Muscle of leg (tissue), 16 donors: Measurements from ENCODE around the gene PRRT1. TPM values are rescaled to one million over a fixed set of nuclear protein-coding genes. Genes with fewer than 3 reads are reported as not detected.
A peak's percentile ranks its signal among the peaks of the same experiment; 100 is the strongest.

Source experiments
- DNase-seq: peaks from one replicate; pipeline ENCODE4 v3.0.0; 2013
- H3K27ac ChIP-seq: one replicate; pipeline ENCODE4 v1.5.1; 2013; ENCODE audit warnings: mild to moderate bottlenecking, low read length, control low read depth
- H3K27me3 ChIP-seq: one replicate; pipeline ENCODE4 v1.6.1; 2013; ENCODE audit warnings: low read length; ENCODE audit not compliant: control insufficient read depth, insufficient read depth
- H3K36me3 ChIP-seq: one replicate; pipeline ENCODE4 v1.6.1; 2013; ENCODE audit warnings: low read length; ENCODE audit not compliant: control insufficient read depth, insufficient read depth
- H3K4me1 ChIP-seq: one replicate; pipeline ENCODE4 v1.6.1; 2013; ENCODE audit warnings: low read length; ENCODE audit not compliant: control insufficient read depth, insufficient read depth
- H3K4me3 ChIP-seq: one replicate; pipeline ENCODE4 v1.5.1; 2013; ENCODE audit warnings: low read length, control low read depth
- H3K9me3 ChIP-seq: replicated peaks from 2 replicates; pipeline ENCODE4 v1.6.1; 2013; ENCODE audit warnings: low read depth, low read length; ENCODE audit not compliant: control insufficient read depth
- WGBS: methylation state at CpG from one replicate; pipeline ENCODE4 v1.1.5; 2013; ENCODE audit warnings: missing lambda C conversion rate; ENCODE audit not compliant: insufficient coverage; 5-methylcytosine and 5-hydroxymethylcytosine counted together
- long read RNA-seq, 11 donors: transcript quantifications; one replicate each; lab custom pipeline, GENCODE V29; 2026
- polyA plus RNA-seq, 8 donors: library from polyadenylated mRNA; unstranded; fragments of 120-200 nt; gene quantifications; one replicate each; pipeline versions ENCODE4 v1.2.1 to v1.2.3, GENCODE V29; 2013; ENCODE audit warnings: inconsistent platforms in 1 of 8, low replicate concordance in 1 of 8; ENCODE audit not compliant: insufficient read length in 8 of 8, insufficient read depth in 1 of 8
- total RNA-seq: library from RNA; stranded (reverse); fragments of 120-200 nt; gene quantifications from one replicate; pipeline ENCODE4 v1.2.4, GENCODE V29; 2013

The PRRT1 gene
- total RNA-seq (0.18 TPM), polyA plus RNA-seq (1 to 10 TPM in 7 of 8 donors, under 1 TPM in 1; 0.71 to 2.3 (median 1.2) TPM)
- long read RNA-seq, donor 1, partial matches to known transcripts = 10 of 10 reads
- long read RNA-seq, donor 1, other reads (novel, unspliced or antisense) = 0 of 10 reads
- long read RNA-seq, donor 2 = 0 reads
- long read RNA-seq, donor 3 = 0 reads
- long read RNA-seq, donor 4 = 0 reads
- long read RNA-seq, donor 5, partial matches to known transcripts = 0 of 14 reads
- long read RNA-seq, donor 5, other reads (novel, unspliced or antisense) = 14 of 14 reads
- long read RNA-seq, donor 6 = 0 reads
- long read RNA-seq, donor 7 = 0 reads
- long read RNA-seq, donor 8 = 0 reads
- long read RNA-seq, donor 9 = 0 reads
- long read RNA-seq, donor 10 = 0 reads
- long read RNA-seq, donor 11 = 0 reads

DNA sequence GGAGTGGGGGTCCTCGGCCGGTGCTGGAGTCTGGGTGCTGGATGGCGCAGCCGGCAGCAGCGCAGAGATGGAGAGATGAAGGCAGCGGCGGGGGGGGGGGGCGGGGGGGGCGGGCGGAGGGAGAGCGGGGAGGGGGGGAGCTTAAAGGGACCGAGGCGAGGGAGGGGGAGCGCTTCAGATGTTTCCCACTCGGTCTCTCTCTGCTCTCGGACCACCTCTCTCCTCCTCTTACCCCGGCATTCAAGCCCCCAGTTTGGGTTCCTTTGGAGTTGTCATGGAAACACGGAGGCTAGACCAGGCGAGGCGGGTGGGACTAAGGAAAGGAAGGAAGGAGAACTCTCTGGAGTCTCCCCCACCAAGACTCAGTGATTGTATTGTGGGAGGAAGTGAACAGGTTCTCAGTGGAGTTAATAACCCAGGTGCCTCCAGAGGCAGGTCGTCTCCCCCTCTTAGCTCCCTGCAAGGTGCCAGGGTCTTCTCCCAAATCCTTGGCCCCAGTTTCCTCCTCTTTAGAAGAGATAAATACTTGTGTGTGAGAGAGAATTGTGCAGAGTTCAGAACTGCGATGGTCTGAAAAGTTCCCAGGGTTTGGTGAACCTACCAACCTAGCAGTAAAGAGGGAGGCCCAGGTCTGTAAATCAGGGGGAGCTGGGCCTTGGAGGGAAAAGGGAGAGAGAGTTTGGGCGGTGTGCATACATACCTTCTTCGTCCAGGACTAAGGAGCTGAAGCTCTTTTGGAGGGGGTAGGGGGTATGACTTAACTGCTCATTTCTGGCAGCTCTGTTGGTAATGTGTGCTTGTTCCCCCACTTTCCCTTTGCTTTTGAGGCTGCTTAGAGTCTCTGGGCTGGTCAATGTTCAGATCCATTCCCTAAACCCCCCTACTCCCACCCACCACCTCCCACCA lies at the start of gene PRRT1:
PRRT1 (minus strand) TSS at position 77 of the 906 bp plus-strand sequence. CDS start 112 bp downstream, outside the sequence.
- peaks cover 60% of the 10 kb centered on the region for H3K27me3 ChIP-seq
- WGBS = 14% methylated on average over 1 of the region's 24 CpGs

GRCh38 chr6:32200711-32201475 lies 49.2 kb upstream of the PRRT1 start:
- H3K4me3 ChIP-seq = no peak overlapping the region
- H3K27me3 ChIP-seq = peaks cover 5% of the 10 kb centered on the region
- WGBS = 71% methylated on average over 7 of the region's 13 CpGs
- H3K36me3 ChIP-seq = no peaks in the 10 kb centered on the region
- H3K9me3 ChIP-seq = no peaks in the 10 kb centered on the region
- DNase-seq = no peak
- peaks cover 15% of the 10 kb centered on the region for H3K4me1 ChIP-seq
- H3K27ac ChIP-seq = no peak overlapping the region

More for the DNA sequence above, at the start of gene PRRT1:
- Histone ChIP-seq H3K9me3 (no peaks in the 10 kb centered on the region), H3K36me3 (peaks cover 18% of the 10 kb centered on the region), H3K27ac (peak within 1 kb of the TSS; percentile 94), H3K4me1 (peaks cover 43% of the 10 kb centered on the region), H3K4me3 (peak within 1 kb of the TSS; percentile 13)
- peak; percentile 49 for DNase-seq

DNA sequence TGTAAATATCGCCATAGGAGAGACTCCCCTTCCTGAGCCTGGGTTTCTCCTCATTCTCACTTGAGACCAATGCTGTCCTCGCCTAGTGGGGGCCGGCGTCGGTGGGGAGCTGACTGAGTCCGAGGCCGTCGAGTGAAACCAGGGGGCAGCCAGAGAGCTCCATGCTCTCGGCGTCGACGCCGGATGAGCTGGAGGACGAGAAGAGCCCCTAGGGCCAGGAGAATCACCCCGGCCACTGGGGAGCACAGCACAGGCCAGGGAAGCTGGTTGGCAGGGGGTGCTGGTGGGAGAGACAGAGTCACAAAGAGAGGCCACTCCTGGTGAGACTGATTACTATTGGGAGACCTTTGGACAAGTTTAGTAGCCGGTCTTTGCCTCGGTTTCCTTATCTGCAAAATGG lies 47.1 kb upstream of the PRRT1 start:
- Histone ChIP-seq H3K27ac (no peak overlapping the region), H3K4me1 (peaks cover 23% of the 10 kb centered on the region), H3K27me3 (peaks cover 2% of the 10 kb centered on the region), H3K4me3 (no peak overlapping the region), H3K9me3 (no peaks in the 10 kb centered on the region), H3K36me3 (no peaks in the 10 kb centered on the region)
- WGBS = 94% methylated on average over 15 of the region's 17 CpGs
- no peak for DNase-seq

DNA sequence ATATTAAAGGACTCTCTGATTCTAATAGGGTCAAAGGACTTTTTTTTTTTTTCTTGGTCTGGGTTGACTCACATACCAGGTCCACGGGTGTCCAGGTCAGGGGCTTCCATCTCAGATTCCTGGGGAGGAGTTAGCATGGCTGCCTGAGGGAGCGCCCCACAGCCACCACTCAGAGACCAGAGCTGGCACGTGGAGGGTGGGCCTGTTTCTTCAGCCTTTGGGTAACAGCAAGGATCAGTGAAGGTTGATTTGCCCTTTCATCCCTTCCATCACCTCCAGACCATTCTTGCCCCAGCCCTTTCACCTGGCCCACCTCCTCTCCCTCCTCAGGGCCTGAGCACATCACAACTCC lies 46.6 kb upstream of the PRRT1 start:
- Histone ChIP-seq H3K4me1 (peaks cover 23% of the 10 kb centered on the region), H3K36me3 (no peaks in the 10 kb centered on the region), H3K9me3 (no peaks in the 10 kb centered on the region), H3K4me3 (no peak overlapping the region), H3K27ac (no peak overlapping the region), H3K27me3 (no peaks in the 10 kb centered on the region)
- no peak for DNase-seq
- 75% methylated on average over 2 of the region's 3 CpGs for WGBS

DNA sequence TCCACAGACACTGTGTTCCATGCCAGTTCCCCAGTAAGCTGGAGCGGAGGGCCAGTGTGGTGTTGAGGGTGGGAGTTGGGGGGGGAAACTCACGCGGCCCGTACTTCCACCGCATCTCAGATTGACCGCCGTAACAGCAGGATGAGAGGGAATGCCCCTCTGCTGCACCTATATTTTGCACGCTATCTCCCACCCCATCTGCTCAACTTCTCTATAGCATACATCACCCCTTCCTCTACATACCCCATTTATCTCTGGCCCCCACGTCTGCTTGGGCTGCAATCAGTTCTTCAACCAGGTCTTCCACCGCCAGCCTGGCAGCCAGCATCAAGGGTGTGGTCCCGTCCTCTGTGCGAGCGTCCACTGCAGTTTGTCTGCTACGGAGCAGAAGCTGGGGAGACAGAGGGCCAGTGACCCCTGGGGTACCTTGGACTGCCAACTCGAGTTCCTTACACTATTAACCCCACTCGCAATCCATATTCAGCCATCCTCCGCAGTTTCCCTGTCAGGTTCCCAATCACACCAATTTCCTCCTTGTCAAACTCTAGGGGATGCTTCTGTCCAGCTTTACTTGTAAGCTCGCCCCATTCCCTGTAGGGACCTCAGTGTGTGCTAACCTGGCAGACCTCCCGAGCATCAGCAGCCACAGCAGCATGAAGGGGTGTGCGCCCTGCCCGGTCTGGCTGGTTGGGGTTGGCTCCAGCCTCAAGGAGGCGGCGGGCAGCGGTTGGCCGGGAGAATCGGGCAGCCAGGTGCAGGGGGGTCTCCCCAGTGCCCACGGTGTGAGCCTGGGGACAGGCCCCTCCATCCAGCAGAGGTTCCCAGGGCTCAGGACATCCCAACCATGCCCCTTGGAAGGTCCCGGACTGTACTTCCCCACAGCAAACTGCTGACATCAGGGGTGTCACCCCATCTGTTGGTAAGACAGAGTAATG lies 45.2 kb upstream of the PRRT1 start:
- DNase-seq = peak; percentile 78
- H3K4me3 ChIP-seq = peak overlapping the region; percentile 95
- H3K9me3 ChIP-seq = no peaks in the 10 kb centered on the region
- peaks cover 31% of the 10 kb centered on the region for H3K4me1 ChIP-seq
- WGBS = 23% methylated on average over 21 of the region's 28 CpGs
- peak overlapping the region; percentile 100 for H3K27ac ChIP-seq
- H3K36me3 ChIP-seq = no peaks in the 10 kb centered on the region
- H3K27me3 ChIP-seq = no peaks in the 10 kb centered on the region

GRCh38 chr6:32195902-32196681 lies 44.4 kb upstream of the PRRT1 start:
- Histone ChIP-seq H3K4me1 (peaks cover 39% of the 10 kb centered on the region), H3K36me3 (no peaks in the 10 kb centered on the region), H3K9me3 (no peaks in the 10 kb centered on the region), H3K27ac (peak overlapping the region; percentile 100), H3K4me3 (peak overlapping the region; percentile 95), H3K27me3 (no peaks in the 10 kb centered on the region)
- peak; percentile 95 for DNase-seq
- WGBS = under 1% methylated on average over 51 of the region's 58 CpGs

DNA sequence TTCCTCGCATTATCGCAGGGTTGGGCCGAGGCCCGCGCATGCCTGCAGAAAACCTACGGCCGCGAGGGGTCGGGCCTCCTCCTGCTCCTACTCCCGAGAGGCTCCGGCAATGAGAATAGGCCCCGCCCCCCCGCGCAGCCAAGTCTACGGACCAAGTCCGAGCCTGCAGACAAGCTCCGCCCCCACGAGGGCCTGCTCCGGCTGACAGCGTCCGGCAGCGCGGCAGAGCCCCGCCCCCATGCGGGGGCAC lies 43.8 kb upstream of the PRRT1 start:
- WGBS = 0% methylated on average over 25 of the region's 25 CpGs
- Histone ChIP-seq H3K4me1 (peaks cover 44% of the 10 kb centered on the region), H3K4me3 (peak overlapping the region; percentile 95), H3K27me3 (no peaks in the 10 kb centered on the region), H3K27ac (peak overlapping the region; percentile 100), H3K36me3 (no peaks in the 10 kb centered on the region), H3K9me3 (no peaks in the 10 kb centered on the region)
- peak; percentile 100 for DNase-seq

DNA sequence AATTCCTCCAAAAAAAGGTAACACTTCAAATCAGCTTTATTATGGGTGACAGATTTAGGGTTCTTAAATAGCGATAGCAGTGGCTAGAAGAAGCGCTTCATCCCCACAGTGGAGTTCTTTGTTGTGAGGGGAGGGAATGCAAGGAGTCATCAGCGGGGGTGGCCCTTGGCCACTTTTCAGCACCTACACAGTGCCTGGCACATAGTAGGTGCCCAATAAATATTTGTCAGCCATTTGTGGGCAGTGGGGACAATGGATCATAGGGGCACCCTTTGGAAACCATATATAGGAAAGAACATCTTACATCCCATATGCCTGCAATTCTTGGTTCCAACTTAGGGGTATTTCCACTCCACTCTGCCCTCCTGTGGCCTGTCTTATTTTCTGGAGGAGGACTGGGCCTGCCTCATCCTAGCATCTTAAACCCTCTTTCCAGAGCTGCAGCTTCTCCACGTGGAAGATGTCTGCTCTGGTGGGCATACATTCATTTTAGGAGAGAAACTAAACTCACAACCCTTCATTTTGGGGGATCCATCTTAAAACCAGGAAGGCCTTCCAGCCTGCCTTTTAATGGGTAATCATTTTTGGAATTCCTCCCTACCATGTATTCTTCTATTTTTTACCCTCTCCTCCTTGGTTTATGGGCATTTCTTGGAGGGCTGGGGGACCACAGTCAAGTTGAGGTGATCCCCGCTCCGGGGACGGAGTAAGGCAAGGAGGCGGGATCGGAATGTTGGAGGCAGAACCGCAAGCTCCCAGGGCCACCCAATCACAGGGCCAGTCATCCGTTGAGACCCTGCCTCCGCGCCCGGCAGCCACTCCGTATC lies 43.3 kb upstream of the PRRT1 start:
- H3K36me3 ChIP-seq = no peaks in the 10 kb centered on the region
- peak overlapping the region; percentile 45 for H3K4me3 ChIP-seq
- peak overlapping the region; percentile 100 for H3K27ac ChIP-seq
- H3K9me3 ChIP-seq = no peaks in the 10 kb centered on the region
- peaks cover 48% of the 10 kb centered on the region for H3K4me1 ChIP-seq
- no peaks in the 10 kb centered on the region for H3K27me3 ChIP-seq
- WGBS = 18% methylated on average over 8 of the region's 15 CpGs
- peak; percentile 76 for DNase-seq
